ENCODE measurements around the gene INPP5F.

INPP5F gene
- total RNA-seq, result 17.7 to 23.6 (median 18.2) reads per million in 3 donors

GRCh38 chr10:119725828-119726675, at the start of gene INPP5F:
Gene INPP5F, plus strand, starts transcription at chr10:119726050. Its CDS starts 213 bp downstream, at chr10:119726263.
- Histone ChIP-seq H3K27ac (ENCODE audit: insufficient read depth, low read length, poor library complexity, severe bottlenecking) (peak within 1 kb of the TSS; percentile 63), H3K36me3 (ENCODE audit: control insufficient read depth, insufficient read depth, low read length) (no peaks in the 10 kb centered on the region), H3K9me3 (ENCODE audit: control insufficient read depth, low read length) (no peaks in the 10 kb centered on the region), H3K4me3 (ENCODE audit: insufficient read depth, low read depth, low read length, poor library complexity, severe bottlenecking) (peak within 1 kb of the TSS; percentile 84), H3K27me3 (replicated peaks; ENCODE audit: control insufficient read depth, insufficient read depth, low read length, poor library complexity, severe bottlenecking) (no peaks in the 10 kb centered on the region), H3K4me1 (ENCODE audit: control insufficient read depth, insufficient read depth, low read length, poor library complexity, severe bottlenecking) (peaks cover 9% of the 10 kb centered on the region)
- DNase-seq, result peak; percentile 97 to 99 (median 99)

- Histone ChIP-seq H3K4me3 (ENCODE audit: insufficient read depth, low read depth, low read length, poor library complexity, severe bottlenecking) (no peak overlapping the region), H3K27me3 (replicated peaks; ENCODE audit: control insufficient read depth, insufficient read depth, low read length, poor library complexity, severe bottlenecking) (no peaks in the 10 kb centered on the region), H3K27ac (ENCODE audit: insufficient read depth, low read length, poor library complexity, severe bottlenecking) (no peak overlapping the region), H3K4me1 (ENCODE audit: control insufficient read depth, insufficient read depth, low read length, poor library complexity, severe bottlenecking) (no peaks in the 10 kb centered on the region), H3K9me3 (ENCODE audit: control insufficient read depth, low read length) (no peaks in the 10 kb centered on the region), H3K36me3 (ENCODE audit: control insufficient read depth, insufficient read depth, low read length) (peaks cover 47% of the 10 kb centered on the region)
- no peak for DNase-seq
Observed at GRCh38 chr10:119677126-119677525, 48.7 kb upstream of the INPP5F start.

GRCh38 chr10:119677904-119678755, 47.7 kb upstream of the INPP5F start:
- no peak overlapping the region for H3K4me3 ChIP-seq (ENCODE audit: insufficient read depth, low read depth, low read length, poor library complexity, severe bottlenecking)
- no peaks in the 10 kb centered on the region for H3K4me1 ChIP-seq (ENCODE audit: control insufficient read depth, insufficient read depth, low read length, poor library complexity, severe bottlenecking)
- DNase-seq, result no peak
- H3K27ac ChIP-seq (ENCODE audit: insufficient read depth, low read length, poor library complexity, severe bottlenecking), result no peak overlapping the region
- H3K36me3 ChIP-seq (ENCODE audit: control insufficient read depth, insufficient read depth, low read length), result peaks cover 37% of the 10 kb centered on the region
- no peaks in the 10 kb centered on the region for H3K9me3 ChIP-seq (ENCODE audit: control insufficient read depth, low read length)
- no peaks in the 10 kb centered on the region for H3K27me3 ChIP-seq (replicated peaks; ENCODE audit: control insufficient read depth, insufficient read depth, low read length, poor library complexity, severe bottlenecking)

GRCh38 chr10:119679480-119679829, 46.4 kb upstream of the INPP5F start:
- H3K4me3 ChIP-seq (ENCODE audit: insufficient read depth, low read depth, low read length, poor library complexity, severe bottlenecking), result no peak overlapping the region
- DNase-seq, result no peak
- H3K27me3 ChIP-seq (replicated peaks; ENCODE audit: control insufficient read depth, insufficient read depth, low read length, poor library complexity, severe bottlenecking), result no peaks in the 10 kb centered on the region
- no peaks in the 10 kb centered on the region for H3K4me1 ChIP-seq (ENCODE audit: control insufficient read depth, insufficient read depth, low read length, poor library complexity, severe bottlenecking)
- H3K9me3 ChIP-seq (ENCODE audit: control insufficient read depth, low read length), result no peaks in the 10 kb centered on the region
- H3K27ac ChIP-seq (ENCODE audit: insufficient read depth, low read length, poor library complexity, severe bottlenecking), result no peak overlapping the region
- H3K36me3 ChIP-seq (ENCODE audit: control insufficient read depth, insufficient read depth, low read length), result peaks cover 24% of the 10 kb centered on the region

- no peak for DNase-seq
- no peak overlapping the region for H3K27ac ChIP-seq (ENCODE audit: insufficient read depth, low read length, poor library complexity, severe bottlenecking)
- H3K4me1 ChIP-seq (ENCODE audit: control insufficient read depth, insufficient read depth, low read length, poor library complexity, severe bottlenecking), result no peaks in the 10 kb centered on the region
- H3K27me3 ChIP-seq (replicated peaks; ENCODE audit: control insufficient read depth, insufficient read depth, low read length, poor library complexity, severe bottlenecking), result no peaks in the 10 kb centered on the region
- H3K9me3 ChIP-seq (ENCODE audit: control insufficient read depth, low read length), result no peaks in the 10 kb centered on the region
- H3K4me3 ChIP-seq (ENCODE audit: insufficient read depth, low read depth, low read length, poor library complexity, severe bottlenecking), result no peak overlapping the region
- H3K36me3 ChIP-seq (ENCODE audit: control insufficient read depth, insufficient read depth, low read length), result peaks cover 18% of the 10 kb centered on the region
Observed at GRCh38 chr10:119680050-119680449, 45.8 kb upstream of the INPP5F start.

GRCh38 chr10:119680650-119681081, 45.2 kb upstream of the INPP5F start:
- Histone ChIP-seq H3K27me3 (replicated peaks; ENCODE audit: control insufficient read depth, insufficient read depth, low read length, poor library complexity, severe bottlenecking) (no peaks in the 10 kb centered on the region), H3K36me3 (ENCODE audit: control insufficient read depth, insufficient read depth, low read length) (peaks cover 14% of the 10 kb centered on the region), H3K4me3 (ENCODE audit: insufficient read depth, low read depth, low read length, poor library complexity, severe bottlenecking) (no peak overlapping the region), H3K9me3 (ENCODE audit: control insufficient read depth, low read length) (no peaks in the 10 kb centered on the region), H3K27ac (ENCODE audit: insufficient read depth, low read length, poor library complexity, severe bottlenecking) (no peak overlapping the region), H3K4me1 (ENCODE audit: control insufficient read depth, insufficient read depth, low read length, poor library complexity, severe bottlenecking) (no peaks in the 10 kb centered on the region)
- no peak for DNase-seq

GRCh38 chr10:119686465-119687191, 39.2 kb upstream of the INPP5F start:
- Histone ChIP-seq H3K4me1 (ENCODE audit: control insufficient read depth, insufficient read depth, low read length, poor library complexity, severe bottlenecking) (no peaks in the 10 kb centered on the region), H3K27me3 (replicated peaks; ENCODE audit: control insufficient read depth, insufficient read depth, low read length, poor library complexity, severe bottlenecking) (no peaks in the 10 kb centered on the region), H3K9me3 (ENCODE audit: control insufficient read depth, low read length) (no peaks in the 10 kb centered on the region), H3K36me3 (ENCODE audit: control insufficient read depth, insufficient read depth, low read length) (no peaks in the 10 kb centered on the region), H3K27ac (ENCODE audit: insufficient read depth, low read length, poor library complexity, severe bottlenecking) (no peak overlapping the region), H3K4me3 (ENCODE audit: insufficient read depth, low read depth, low read length, poor library complexity, severe bottlenecking) (peak overlapping the region; percentile 18)
- peak; percentile 70 to 76 (median 70) for DNase-seq

- H3K27me3 ChIP-seq (replicated peaks; ENCODE audit: control insufficient read depth, insufficient read depth, low read length, poor library complexity, severe bottlenecking), result no peaks in the 10 kb centered on the region
- no peak overlapping the region for H3K4me3 ChIP-seq (ENCODE audit: insufficient read depth, low read depth, low read length, poor library complexity, severe bottlenecking)
- DNase-seq, result no peak
- H3K9me3 ChIP-seq (ENCODE audit: control insufficient read depth, low read length), result no peaks in the 10 kb centered on the region
- no peak overlapping the region for H3K27ac ChIP-seq (ENCODE audit: insufficient read depth, low read length, poor library complexity, severe bottlenecking)
- H3K36me3 ChIP-seq (ENCODE audit: control insufficient read depth, insufficient read depth, low read length), result no peaks in the 10 kb centered on the region
- no peaks in the 10 kb centered on the region for H3K4me1 ChIP-seq (ENCODE audit: control insufficient read depth, insufficient read depth, low read length, poor library complexity, severe bottlenecking)
Observed at GRCh38 chr10:119687192-119688032, 38.4 kb upstream of the INPP5F start.

GRCh38 chr10:119688033-119688508, 37.8 kb upstream of the INPP5F start:
- DNase-seq, result no peak
- Histone ChIP-seq H3K4me1 (ENCODE audit: control insufficient read depth, insufficient read depth, low read length, poor library complexity, severe bottlenecking) (no peaks in the 10 kb centered on the region), H3K9me3 (ENCODE audit: control insufficient read depth, low read length) (no peaks in the 10 kb centered on the region), H3K27me3 (replicated peaks; ENCODE audit: control insufficient read depth, insufficient read depth, low read length, poor library complexity, severe bottlenecking) (no peaks in the 10 kb centered on the region), H3K27ac (ENCODE audit: insufficient read depth, low read length, poor library complexity, severe bottlenecking) (no peak overlapping the region), H3K36me3 (ENCODE audit: control insufficient read depth, insufficient read depth, low read length) (no peaks in the 10 kb centered on the region), H3K4me3 (ENCODE audit: insufficient read depth, low read depth, low read length, poor library complexity, severe bottlenecking) (no peak overlapping the region)

All from effector memory CD4-positive, alpha-beta T cell (primary cell).